Motor neuron (in vitro differentiated cells): Measurements from ENCODE around the gene COMMD2. TPM values are rescaled to one million over a fixed set of nuclear protein-coding genes. Genes with fewer than 3 reads are reported as not detected.
A peak's percentile ranks its signal among the peaks of the same experiment; 100 is the strongest.

Experiments
- ATAC-seq, 8 experiments: fragments of 200-7000 bp; cut with Tn5 transposase; replicated peaks in 6 of 8; 2 replicates each; pipeline ENCODE4 v1.8.0; 2021; ENCODE audit warnings: mild to moderate bottlenecking in 8 of 8, moderate library complexity in 8 of 8
- H3K27ac ChIP-seq, 2 donors: fragments of 250-450 bp; sonication (Bioruptor Pico); 2 replicates each; pipeline ENCODE4 v1.9.0; 2021; ENCODE audit warnings: antibody characterized with exemption in 2 of 2, mild to moderate bottlenecking in 2 of 2, moderate library complexity in 1 of 2
- H3K4me1 ChIP-seq, 2 donors: fragments of 250-450 bp; sonication (Bioruptor Pico); replicated peaks in 1 of 2; 2 replicates each; pipeline ENCODE4 v1.6.1; 2021; ENCODE audit warnings: antibody characterized with exemption in 2 of 2, mild to moderate bottlenecking in 2 of 2, moderate library complexity in 1 of 2
- H3K4me3 ChIP-seq, 5 donors: fragments of 250-450 bp; sonication (Bioruptor Pico); 2 replicates each; pipeline ENCODE4 v1.9.0; 2021; ENCODE audit warnings: antibody characterized with exemption in 5 of 5, mild to moderate bottlenecking in 5 of 5, moderate library complexity in 4 of 5
- WGBS, 10 experiments: fragments of 450-650 bp; shearing (Covaris generic); methylation state at CpG; one replicate each; pipeline ENCODE4 v1.0.0; 2022; 5-methylcytosine and 5-hydroxymethylcytosine counted together
- in situ Hi-C, 9 experiments: fragments of 400-800 bp; cut with MboI; loops; one replicate each; pipeline ENCODE4 v1.15.0; 2021; ENCODE audit warnings: low sequenced_read_pairs in 9 of 9, low pct_unique_long_range_greater_than_20kb in 2 of 9; ENCODE audit not compliant: unreplicated experiment in 9 of 9
- total RNA-seq, 8 experiments: library from RNA; unstranded; fragments of 300-600 nt; gene quantifications; 2 replicates each; pipeline versions ENCODE4 v1.2.3 to v1.2.4, GENCODE V29; 2022

The COMMD2 gene
- total RNA-seq, 8 experiments from 2014 or later = 22.7 to 46.3 (median 29.3) TPM

DNA sequence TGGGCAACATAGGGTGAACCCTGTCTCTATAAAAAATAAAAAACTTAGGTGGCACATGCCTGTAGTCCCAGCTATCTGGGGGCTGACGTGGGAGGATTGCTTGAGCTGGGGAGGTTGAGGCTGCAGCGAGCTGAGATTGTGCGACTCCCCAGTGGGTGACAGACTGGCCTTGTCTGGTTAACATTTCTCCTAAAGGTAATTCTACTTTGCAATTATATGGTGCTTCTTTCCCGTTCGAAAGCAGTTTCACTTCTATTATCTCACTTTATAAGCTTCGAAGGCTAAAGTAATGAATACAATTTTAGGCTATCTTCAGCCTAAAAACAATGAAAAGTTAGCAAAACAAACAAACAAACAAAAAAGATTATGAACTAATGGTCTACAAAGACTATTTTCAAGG, 35.3 kb downstream of the COMMD2 start:
- Histone ChIP-seq H3K27ac (no peak overlapping the region), H3K4me3 (no peak overlapping the region), H3K4me1 (no peaks in the 10 kb centered on the region)
- 71 to 88% (median 81%) methylated on average over 4 to 6 of the region's 6 CpGs; no CpG with 5 or more reads in 3 of the 10 experiments for WGBS, 10 experiments
- in situ Hi-C loops = loop anchor here in 7 of 9 experiments (10.0 to 25.0 kb wide), 2 partner anchors 202 to 205 kb away; no protein-coding TSS in a partner anchor
- no peak for ATAC-seq

DNA sequence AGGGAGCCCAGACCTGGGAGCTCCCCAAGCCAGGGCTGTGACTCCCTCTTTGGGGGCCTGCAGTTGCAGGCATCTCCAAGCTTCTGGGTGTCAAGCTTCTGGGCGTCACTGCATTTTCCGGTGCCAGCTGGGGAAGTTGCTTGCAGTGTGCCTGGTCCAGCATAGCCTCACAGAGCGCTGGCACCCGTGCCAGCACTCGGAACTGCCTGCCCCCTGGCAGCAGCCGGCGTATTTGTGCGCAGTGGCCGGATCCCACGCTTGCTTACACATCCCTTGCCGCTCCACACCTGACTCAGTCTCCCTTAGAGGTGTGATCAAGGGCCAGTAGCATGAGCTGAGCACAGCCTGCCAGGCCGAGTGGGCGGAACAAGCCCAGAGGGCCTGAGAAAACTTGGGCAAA, 37.0 kb downstream of the COMMD2 start:
- in situ Hi-C loops = loop anchor here in 7 of 9 experiments (10.0 to 25.0 kb wide), 2 partner anchors 200 to 203 kb away; no protein-coding TSS in a partner anchor
- WGBS, 10 experiments = 90 to 91% methylated on average over 7 to 8 of the region's 13 CpGs; no CpG with 5 or more reads in 8 of the 10 experiments
- no peak overlapping the region for H3K27ac ChIP-seq
- no peaks in the 10 kb centered on the region for H3K4me1 ChIP-seq
- ATAC-seq = no peak
- no peak overlapping the region for H3K4me3 ChIP-seq

DNA sequence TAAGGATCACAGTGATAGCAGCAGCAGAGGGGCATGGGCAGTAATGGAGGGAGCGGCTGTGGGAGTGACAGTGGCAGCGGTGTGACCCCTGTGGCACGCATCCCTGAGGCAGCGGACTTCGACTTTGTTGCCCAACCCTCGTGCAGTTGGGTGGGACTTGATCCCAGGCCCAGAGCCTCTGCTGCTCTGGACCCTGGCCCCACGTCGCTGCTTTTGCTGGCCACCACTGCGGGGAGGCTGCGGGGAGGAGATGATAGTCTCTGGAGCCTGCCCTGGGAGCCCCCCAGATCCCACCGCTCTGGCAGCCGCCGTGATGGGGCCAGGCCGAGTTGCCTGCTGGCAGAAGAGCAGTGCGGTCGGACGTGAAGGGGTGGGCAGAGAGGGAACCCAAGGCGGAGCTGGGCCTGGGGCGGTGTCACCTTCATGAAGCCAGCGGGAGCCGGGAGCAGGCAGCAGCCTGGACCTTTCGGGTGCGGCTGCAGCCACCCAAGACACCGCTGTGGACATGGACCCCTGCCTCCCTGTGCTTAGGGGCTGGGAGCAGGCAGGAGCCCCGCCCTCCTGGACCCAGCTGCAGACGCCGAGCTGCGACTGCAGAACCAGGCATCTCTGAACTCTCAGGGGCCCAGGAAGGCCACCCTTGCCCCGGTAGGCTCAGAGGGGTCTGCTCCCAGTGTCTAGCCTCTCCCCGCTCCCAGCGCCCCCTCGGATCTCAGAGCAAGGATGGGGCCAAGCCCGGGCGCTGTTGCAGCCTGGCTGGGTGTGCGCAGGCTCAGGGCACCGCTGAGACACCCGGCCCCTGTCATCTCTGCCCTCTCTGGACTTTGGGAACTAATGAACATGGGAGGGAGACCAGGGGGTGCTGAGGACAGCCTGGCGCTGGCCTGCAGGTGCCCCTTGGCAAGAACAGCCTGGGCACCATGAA, 38.3 kb downstream of the COMMD2 start:
- WGBS, 10 experiments = 80 to 100% (median 90%) methylated on average over 1 to 10 of the region's 38 CpGs; no CpG with 5 or more reads in 5 of the 10 experiments
- in situ Hi-C loops = loop anchor here in 7 of 9 experiments (10.0 to 25.0 kb wide), 2 partner anchors 199 to 202 kb away; no protein-coding TSS in a partner anchor
- Histone ChIP-seq H3K27ac (no peak overlapping the region), H3K4me1 (no peaks in the 10 kb centered on the region), H3K4me3 (no peak overlapping the region)
- ATAC-seq = no peak

DNA sequence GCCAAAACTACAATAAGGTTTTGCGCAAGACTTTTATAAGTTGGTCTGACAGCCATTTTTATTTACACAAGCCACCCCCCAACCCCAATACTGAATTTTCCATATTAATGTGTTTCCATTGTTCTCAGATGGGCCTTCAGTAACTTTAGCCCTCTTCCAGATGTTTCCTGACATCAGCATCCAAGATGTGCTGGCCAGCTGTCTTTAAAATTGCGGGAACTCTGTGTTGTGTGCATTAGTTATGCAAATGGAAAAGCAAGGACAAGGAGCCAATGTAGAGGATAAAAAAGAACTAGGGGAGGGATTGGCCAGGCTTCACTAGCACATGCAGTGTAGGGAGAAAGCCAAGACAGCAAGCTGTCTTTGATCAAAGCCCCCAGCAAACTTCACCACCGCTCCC, 45.4 kb downstream of the COMMD2 start:
- in situ Hi-C loops = loop anchor here in 6 of 9 experiments (25.0 kb wide), 1 partner anchor 195 kb away; no protein-coding TSS in a partner anchor
- Histone ChIP-seq H3K4me1 (no peaks in the 10 kb centered on the region), H3K27ac (no peak overlapping the region), H3K4me3 (no peak overlapping the region)
- WGBS, 10 experiments = 19 to 48% (median 35%) methylated on average over 1 to 3 of the region's 3 CpGs; no CpG with 5 or more reads in 4 of the 10 experiments
- peak in 5 of 8 experiments; percentile 34 to 94 (median 79) for ATAC-seq

GRCh38 chr3:149705416-149705815, 46.9 kb downstream of the COMMD2 start:
- Histone ChIP-seq H3K4me1 (no peaks in the 10 kb centered on the region), H3K4me3 (no peak overlapping the region), H3K27ac (no peak overlapping the region)
- in situ Hi-C loops = loop anchor here in 6 of 9 experiments (25.0 kb wide), 1 partner anchor 193 kb away; no protein-coding TSS in a partner anchor
- no peak for ATAC-seq

GRCh38 chr3:149703466-149703865, 48.8 kb downstream of the COMMD2 start:
- ATAC-seq = peak in 3 of 8 experiments; percentile 7 to 66 (median 47)
- in situ Hi-C loops = loop anchor here in 6 of 9 experiments (25.0 kb wide), 1 partner anchor 191 kb away; no protein-coding TSS in a partner anchor
- Histone ChIP-seq H3K4me1 (no peaks in the 10 kb centered on the region), H3K27ac (no peak overlapping the region), H3K4me3 (no peak overlapping the region)
- 0 to 94% (median 65%) methylated on average over 1 to 2 of the region's 2 CpGs; no CpG with 5 or more reads in 4 of the 10 experiments for WGBS, 10 experiments

GRCh38 chr3:149702691-149703441, 49.4 kb downstream of the COMMD2 start:
- 0 to 100% (median 61%) methylated on average over 1 to 3 of the region's 4 CpGs for WGBS, 10 experiments
- Histone ChIP-seq H3K4me3 (no peak overlapping the region), H3K4me1 (no peaks in the 10 kb centered on the region), H3K27ac (no peak overlapping the region)
- ATAC-seq = peak in 3 of 8 experiments; percentile 67 to 81 (median 73)
- in situ Hi-C loops = loop anchor here in 6 of 9 experiments (25.0 kb wide), 1 partner anchor 191 kb away; no protein-coding TSS in a partner anchor

- in situ Hi-C loops = loop anchor here in 6 of 9 experiments (25.0 kb wide), 1 partner anchor 190 kb away; no protein-coding TSS in a partner anchor
- no peaks in the 10 kb centered on the region for H3K4me1 ChIP-seq
- WGBS, 10 experiments = 13 to 100% (median 72%) methylated on average over 1 of the region's 1 CpG; no CpG with 5 or more reads in 4 of the 10 experiments
- no peak overlapping the region for H3K27ac ChIP-seq
- peak in 1 of 8 experiments; percentile 25 for ATAC-seq
- H3K4me3 ChIP-seq = no peak overlapping the region
Observed at GRCh38 chr3:149701977-149702350, 50.3 kb downstream of the COMMD2 start.

DNA sequence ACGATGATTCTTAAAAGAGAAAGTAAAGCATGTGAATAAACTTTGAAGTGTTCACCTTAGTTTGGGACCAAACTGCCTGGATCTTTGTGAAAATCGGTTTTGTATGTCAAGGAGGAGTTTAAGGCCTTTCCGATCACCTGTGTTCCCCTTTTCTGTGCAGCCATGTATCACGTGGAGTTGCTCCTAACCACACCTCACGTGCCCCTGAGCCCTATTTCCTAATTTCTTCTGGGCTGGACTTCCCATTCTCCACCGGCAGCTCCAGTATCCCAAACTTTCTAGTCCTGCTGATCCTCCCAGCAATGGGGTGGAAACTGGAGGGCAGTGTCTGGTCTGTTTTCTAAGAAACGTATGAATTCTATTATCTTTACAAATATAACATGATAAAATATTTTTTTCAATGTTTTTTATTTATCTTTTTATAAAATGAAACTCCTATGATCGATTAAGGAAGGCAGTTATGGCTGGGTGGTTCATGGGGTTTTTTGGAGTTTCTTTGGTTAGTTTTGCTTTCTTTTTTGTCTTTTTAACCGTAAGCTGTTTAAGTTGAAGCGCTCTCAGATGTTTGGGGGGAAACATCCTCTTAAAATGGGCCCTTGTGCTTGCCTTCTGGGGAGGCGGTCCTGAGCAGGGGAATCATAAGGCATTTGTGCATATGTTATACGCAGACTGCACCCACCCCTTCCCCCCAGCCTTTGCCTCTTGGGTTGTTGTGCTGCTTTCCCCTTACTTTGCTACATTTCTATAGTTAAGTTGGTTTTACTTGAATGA, 50.9 kb downstream of the COMMD2 start:
- no peak overlapping the region for H3K27ac ChIP-seq
- in situ Hi-C loops = loop anchor here in 6 of 9 experiments (25.0 kb wide), 1 partner anchor 189 kb away; no protein-coding TSS in a partner anchor
- H3K4me3 ChIP-seq = no peak overlapping the region
- peak in 2 of 8 experiments; percentile 7 to 69 for ATAC-seq
- no peaks in the 10 kb centered on the region for H3K4me1 ChIP-seq
- WGBS, 10 experiments = 12 to 90% (median 65%) methylated on average over 1 to 12 of the region's 12 CpGs

Other genes with a start within 250 kb of the COMMD2 start
- gene WWTR1, start 94.5 kb downstream of the COMMD2 start, total RNA-seq = 100 to 1,000 TPM in 2 of 8 experiments, 10 to 100 TPM in 2, 1 to 10 TPM in 4; 3.1 to 267 (median 29.7) TPM
- 1 to 10 TPM in 2 of 8 experiments, under 1 TPM in 4, not detected in 2; 0.36 to 3.1 (median 0.86) TPM for gene ANKUB1, start 40.1 kb upstream of the COMMD2 start, total RNA-seq
- gene RNF13, start 60.7 kb upstream of the COMMD2 start, total RNA-seq = 100 to 1,000 TPM in 1 of 8 experiments, 10 to 100 TPM in 7; 22.5 to 112 (median 36.7) TPM
- 100 to 1,000 TPM; 128 to 297 (median 197) TPM for gene PFN2, start 218.4 kb upstream of the COMMD2 start, total RNA-seq